Activated CD8-positive, alpha-beta memory T cell treated with anti-CD3 and anti-CD28 coated beads for 36 hours (primary cell): ENCODE data around the gene KCNQ5. TPM values are rescaled to one million over a fixed set of nuclear protein-coding genes. Genes with fewer than 3 reads are reported as not detected.
"Not testable (repeated sequence)": the region's sequence is repeated elsewhere in the genome, so short reads cannot be mapped to it uniquely, and the experiment has no call there.

Experiments
- CTCF ChIA-PET: fragments of 350-600 bp; sonication (Branson Sonifier 250); formaldehyde crosslinking; loops from one replicate; lab custom pipeline; 2021; ENCODE audit warnings: antibody characterized with exemption; lab: Charles Lee
- POLR2A ChIA-PET: fragments of 350-600 bp; sonication (Branson Sonifier 250); formaldehyde crosslinking; loops from one replicate; lab custom pipeline; 2021; ENCODE audit warnings: antibody characterized with exemption; lab: Charles Lee
- total RNA-seq, 2 experiments: library from RNA; stranded (reverse); gene quantifications; one replicate each; pipeline ENCODE4 v1.2.3, GENCODE V29; 2021

Gene KCNQ5
- total RNA-seq: 10 to 100 TPM; 12.3 TPM

GRCh38 chr6:72621291-72622093 is at the start of gene KCNQ5:
Gene KCNQ5 (plus strand): TSS chr6:72622064.
- ChIA-PET POLR2A (no interaction called here), CTCF (no interaction called here)

GRCh38 chr6:72579865-72580264 is 42.0 kb upstream of the KCNQ5 start:
- ChIA-PET CTCF (no interaction called here), POLR2A (no interaction called here)

GRCh38 chr6:72580281-72580940 is 41.5 kb upstream of the KCNQ5 start:
- ChIA-PET POLR2A (no interaction called here), CTCF (no interaction called here)

GRCh38 chr6:72580950-72581349 is 40.9 kb upstream of the KCNQ5 start:
- POLR2A ChIA-PET, CTCF ChIA-PET: not testable (repeated sequence)

- ChIA-PET CTCF (interaction anchor here (0.7 to 1.2 kb wide), 3 partner anchors 10 to 591 kb away, joined by 3 read pairs; no protein-coding TSS in a partner anchor), POLR2A (interaction anchor here (0.7 kb wide), 1 partner anchor 541 kb away, joined by 10 read pairs; no protein-coding TSS in a partner anchor)
Measured at GRCh38 chr6:72588155-72588554, 33.7 kb upstream of the KCNQ5 start.

- POLR2A ChIA-PET: no interaction called here
- CTCF ChIA-PET: interaction anchor here (1.2 kb wide), 1 partner anchor 177 kb away, joined by 3 read pairs; no protein-coding TSS in a partner anchor
Measured at GRCh38 chr6:72589096-72589495, 32.8 kb upstream of the KCNQ5 start.

GRCh38 chr6:72595812-72596211 is 26.1 kb upstream of the KCNQ5 start:
- POLR2A ChIA-PET: no interaction called here
- CTCF ChIA-PET: no interaction called here

GRCh38 chr6:72616406-72617015 is 5.4 kb upstream of the KCNQ5 start:
- ChIA-PET CTCF (interaction anchor here (0.9 to 3.0 kb wide), 3 partner anchors 205 to 513 kb away, joined by 3 to 18 read pairs (median 4); no protein-coding TSS in a partner anchor), POLR2A (no interaction called here)

- ChIA-PET POLR2A (no interaction called here), CTCF (interaction anchor here (3.0 kb wide), 1 partner anchor 511 kb away, joined by 18 read pairs; no protein-coding TSS in a partner anchor)
Measured at GRCh38 chr6:72617721-72618120, 4.1 kb upstream of the KCNQ5 start.

- CTCF ChIA-PET: interaction anchor here (0.6 to 1.6 kb wide), 3 partner anchors 12 to 740 kb away, joined by 3 to 5 read pairs (median 3); no protein-coding TSS in a partner anchor
- POLR2A ChIA-PET: interaction anchor here (0.6 kb wide), 1 partner anchor 86 kb away, joined by 4 read pairs; no protein-coding TSS in a partner anchor
Measured at GRCh38 chr6:72619883-72620696, 1.8 kb upstream of the KCNQ5 start.

GRCh38 chr6:72620871-72621290 is 983 bp upstream of the KCNQ5 start:
- ChIA-PET POLR2A (interaction anchor here (0.6 kb wide), 1 partner anchor 87 kb away, joined by 4 read pairs; no protein-coding TSS in a partner anchor), CTCF (interaction anchor here (1.3 kb wide), 1 partner anchor 11 kb away, joined by 3 read pairs; no protein-coding TSS in a partner anchor)

- ChIA-PET CTCF (no interaction called here), POLR2A (interaction anchor here (0.6 to 0.8 kb wide), 3 partner anchors 28 to 1032 kb away, joined by 3 to 4 read pairs (median 3); partner anchors contain the start of gene SLC17A5)
Measured at GRCh38 chr6:72622094-72622940, 453 bp downstream of the KCNQ5 start.

- ChIA-PET CTCF (no interaction called here), POLR2A (no interaction called here)
Measured at GRCh38 chr6:72623808-72624207, 1.9 kb downstream of the KCNQ5 start.

GRCh38 chr6:72624557-72625160 is 2.8 kb downstream of the KCNQ5 start:
- POLR2A ChIA-PET: no interaction called here
- CTCF ChIA-PET: no interaction called here

- POLR2A ChIA-PET: no interaction called here
- CTCF ChIA-PET: interaction anchor here (0.8 kb wide), 1 partner anchor 44 kb away, joined by 3 read pairs; no protein-coding TSS in a partner anchor
Measured at GRCh38 chr6:72626126-72626525, 4.3 kb downstream of the KCNQ5 start.

- POLR2A ChIA-PET: no interaction called here
- CTCF ChIA-PET: no interaction called here
Measured at GRCh38 chr6:72627539-72627938, 5.7 kb downstream of the KCNQ5 start.

GRCh38 chr6:72631480-72631879 is 9.6 kb downstream of the KCNQ5 start:
- CTCF ChIA-PET: interaction anchor here (1.4 kb wide), 1 partner anchor 11 kb away, joined by 3 read pairs; no protein-coding TSS in a partner anchor
- POLR2A ChIA-PET: no interaction called here
